ENCODE measurements around the gene CDH24. TPM values are rescaled to one million over a fixed set of nuclear protein-coding genes. Genes with fewer than 3 reads are reported as not detected.

Gene CDH24
- total and polyA plus RNA-seq, 2 experiments from 2014 or later, result 4.4 to 17.8 TPM

- no peak for TF ChIP-seq EZH2phosphoT487 (IDR thresholded peaks at IDR 0.05; ENCODE audit: unreplicated experiment)
- TF ChIP-seq CTCF (conservative IDR thresholded peaks at IDR 0.05; ENCODE audit: low read depth in 2 of 2), result no peak
- TF ChIP-seq STAT1 (IDR thresholded peaks at IDR 0.05; ENCODE audit: unreplicated experiment), result no peak
- TF ChIP-seq EZH2 (IDR thresholded peaks at IDR 0.05; ENCODE audit: low read depth, unreplicated experiment), result no peak
- no peak for TF ChIP-seq ZNF331 (CRISPR knock-in tag; IDR thresholded peaks at IDR 0.05; ENCODE audit: low read depth)
- TF ChIP-seq REST (IDR thresholded peaks at IDR 0.05; ENCODE audit: unreplicated experiment), result no peak
- no peak for TF ChIP-seq ETS1 (IDR thresholded peaks at IDR 0.05)
- TF ChIP-seq ZNF462 (CRISPR knock-in tag; IDR thresholded peaks at IDR 0.05), result no peak
- no peak for TF ChIP-seq ZNF114 (CRISPR knock-in tag; IDR thresholded peaks at IDR 0.05)
- no peak for TF ChIP-seq POLR2AphosphoS5 (IDR thresholded peaks at IDR 0.05; ENCODE audit: low read depth)
- no peak for TF ChIP-seq NANOG (IDR thresholded peaks at IDR 0.05; ENCODE audit: borderline replicate concordance)
- TF ChIP-seq JUNB (IDR thresholded peaks at IDR 0.05; ENCODE audit: unreplicated experiment), result no peak
- no peak for TF ChIP-seq CREB1 (CRISPR knock-in tag; IDR thresholded peaks at IDR 0.05; ENCODE audit: low read depth)
- Histone ChIP-seq H3K9me2 (ENCODE audit: insufficient read depth) (no peaks in the 10 kb centered on the region), H3K27me3 (ENCODE audit: insufficient read depth) (peaks cover 4% of the 10 kb centered on the region; the same call in 1 of the 2 replicates), H4K20me1 (replicated peaks; ENCODE audit: insufficient read depth) (no peaks in the 10 kb centered on the region; the same call in 1 of the 2 replicates), H3K36me3 (ENCODE audit: insufficient read depth) (no peaks in the 10 kb centered on the region), H3K4me2 (no peak overlapping the region), H3F3A (replicated peaks; ENCODE audit: low read depth) (peaks cover 3% of the 10 kb centered on the region; the same call in 1 of the 2 replicates), H3K27ac (ENCODE audit: low read depth) (no peak overlapping the region), H3K4me1 (ENCODE audit: insufficient read depth) (peaks cover 14% of the 10 kb centered on the region; the same call in 1 of the 2 replicates), H2AFZ (no peak overlapping the region), H3K79me2 (replicated peaks; ENCODE audit: insufficient read depth) (no peaks in the 10 kb centered on the region), H3K4me3 (no peak overlapping the region)
- Mint-ChIP-seq H3K4me3 (no peak overlapping the region), H3K9me3 (no peaks in the 10 kb centered on the region), H3K27ac (no peak overlapping the region), H3K27me3 (ENCODE audit: insufficient read depth, low read depth, poor library complexity) (peaks cover 10% of the 10 kb centered on the region), H3K36me3 (ENCODE audit: low read depth) (peaks cover 23% of the 10 kb centered on the region), H3K4me1 (peaks cover 15% of the 10 kb centered on the region)
- DNase-seq (ENCODE audit: low spot score) (no peak), ATAC-seq (no peak)
These were observed 3.9 kb downstream of the CDH24 start for GRCh38 chr14:23053426-23053825.
